Measurements from ENCODE around the gene DIAPH2.

The DIAPH2 gene

DNA sequence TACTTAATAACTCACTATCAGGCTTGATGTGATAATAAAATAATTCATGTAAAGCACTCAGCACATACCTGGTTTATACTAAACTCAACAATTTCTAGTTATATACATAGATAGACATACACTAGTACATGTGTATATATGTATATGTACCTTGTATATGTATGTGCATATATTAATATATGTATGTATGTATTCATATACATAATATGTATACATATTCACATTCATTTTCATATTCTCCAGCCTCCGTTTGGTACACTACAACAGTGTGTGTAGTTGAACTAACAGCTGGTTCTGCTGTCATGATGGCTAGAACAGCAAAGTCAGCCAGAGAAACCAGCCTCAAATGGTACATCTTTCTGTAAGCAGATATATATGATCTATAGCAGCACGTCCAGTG, 869.2 kb downstream of the DIAPH2 start:
- Histone ChIP-seq H3K27ac (ENCODE audit: low read length) (no peak overlapping the region), H3K4me1 (ENCODE audit: low read length) (no peaks in the 10 kb centered on the region), H3K79me2 (ENCODE audit: low read length) (no peaks in the 10 kb centered on the region), H3K9me3 (replicated peaks; ENCODE audit: insufficient read depth, low read length) (no peaks in the 10 kb centered on the region), H3K4me3 (ENCODE audit: low read length) (no peak overlapping the region), H3K36me3 (replicated peaks; ENCODE audit: insufficient read depth, low read length) (no peaks in the 10 kb centered on the region), H3F3A (ENCODE audit: insufficient read depth, low read length) (no peaks in the 10 kb centered on the region), H3K4me2 (ENCODE audit: low read depth, low read length) (no peak overlapping the region), H4K20me1 (ENCODE audit: insufficient read depth, low read length) (no peaks in the 10 kb centered on the region), H3K27me3 (replicated peaks; ENCODE audit: insufficient read depth, low read length) (no peaks in the 10 kb centered on the region), H3K9ac (ENCODE audit: low read length) (no peak overlapping the region), H3K9me2 (replicated peaks; ENCODE audit: insufficient read depth, low read length) (no peaks in the 10 kb centered on the region), H2AFZ (ENCODE audit: low read length) (no peak overlapping the region)
- DNase-seq, result no peak
- no peak for TF ChIP-seq EZH2phosphoT487 (IDR thresholded peaks at IDR 0.05; ENCODE audit: low read length)

DNA sequence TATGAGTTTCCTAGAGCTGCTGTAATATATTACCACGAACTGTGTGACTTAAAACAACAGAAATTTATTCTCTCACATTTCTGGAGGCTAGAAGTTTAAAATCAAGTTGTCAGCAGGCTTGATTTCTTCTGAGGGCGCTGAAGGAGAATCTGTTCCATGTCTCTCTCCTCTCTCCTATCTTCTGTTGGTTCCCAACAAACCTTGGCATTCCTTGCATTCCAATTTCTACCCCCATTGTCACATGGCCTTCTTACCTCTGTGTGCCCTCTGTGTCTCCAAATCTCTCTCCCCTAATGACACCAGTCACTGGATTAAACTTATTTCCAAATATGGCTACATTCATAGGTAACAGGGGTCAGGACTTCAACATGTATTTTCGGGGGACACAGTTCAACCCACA, 871.7 kb downstream of the DIAPH2 start:
- H3K36me3 ChIP-seq (replicated peaks; ENCODE audit: insufficient read depth, low read length), result no peaks in the 10 kb centered on the region
- no peak overlapping the region for H3K4me3 ChIP-seq (ENCODE audit: low read length)
- H3K79me2 ChIP-seq (ENCODE audit: low read length), result no peaks in the 10 kb centered on the region
- no peaks in the 10 kb centered on the region for H3F3A ChIP-seq (ENCODE audit: insufficient read depth, low read length)
- no peak overlapping the region for H3K4me2 ChIP-seq (ENCODE audit: low read depth, low read length)
- no peak for DNase-seq
- no peak overlapping the region for H2AFZ ChIP-seq (ENCODE audit: low read length)
- H3K4me1 ChIP-seq (ENCODE audit: low read length), result no peaks in the 10 kb centered on the region
- no peak overlapping the region for H3K9ac ChIP-seq (ENCODE audit: low read length)
- no peaks in the 10 kb centered on the region for H4K20me1 ChIP-seq (ENCODE audit: insufficient read depth, low read length)
- TF ChIP-seq EZH2phosphoT487 (IDR thresholded peaks at IDR 0.05; ENCODE audit: low read length) (no peak), EZH2 (optimal IDR thresholded peaks at IDR 0.05; ENCODE audit: low read depth, low read length) (no peak)
- TF ChIP-seq, protein P1, sequence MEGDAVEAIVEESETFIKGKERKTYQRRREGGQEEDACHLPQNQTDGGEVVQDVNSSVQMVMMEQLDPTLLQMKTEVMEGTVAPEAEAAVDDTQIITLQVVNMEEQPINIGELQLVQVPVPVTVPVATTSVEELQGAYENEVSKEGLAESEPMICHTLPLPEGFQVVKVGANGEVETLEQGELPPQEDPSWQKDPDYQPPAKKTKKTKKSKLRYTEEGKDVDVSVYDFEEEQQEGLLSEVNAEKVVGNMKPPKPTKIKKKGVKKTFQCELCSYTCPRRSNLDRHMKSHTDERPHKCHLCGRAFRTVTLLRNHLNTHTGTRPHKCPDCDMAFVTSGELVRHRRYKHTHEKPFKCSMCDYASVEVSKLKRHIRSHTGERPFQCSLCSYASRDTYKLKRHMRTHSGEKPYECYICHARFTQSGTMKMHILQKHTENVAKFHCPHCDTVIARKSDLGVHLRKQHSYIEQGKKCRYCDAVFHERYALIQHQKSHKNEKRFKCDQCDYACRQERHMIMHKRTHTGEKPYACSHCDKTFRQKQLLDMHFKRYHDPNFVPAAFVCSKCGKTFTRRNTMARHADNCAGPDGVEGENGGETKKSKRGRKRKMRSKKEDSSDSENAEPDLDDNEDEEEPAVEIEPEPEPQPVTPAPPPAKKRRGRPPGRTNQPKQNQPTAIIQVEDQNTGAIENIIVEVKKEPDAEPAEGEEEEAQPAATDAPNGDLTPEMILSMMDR (IDR thresholded peaks at IDR 0.05; ENCODE audit: low read length), result no peak
- no peaks in the 10 kb centered on the region for H3K27me3 ChIP-seq (replicated peaks; ENCODE audit: insufficient read depth, low read length)
- no peaks in the 10 kb centered on the region for H3K9me3 ChIP-seq (replicated peaks; ENCODE audit: insufficient read depth, low read length)
- no peak overlapping the region for H3K27ac ChIP-seq (ENCODE audit: low read length)
- no peaks in the 10 kb centered on the region for H3K9me2 ChIP-seq (replicated peaks; ENCODE audit: insufficient read depth, low read length)

DNA sequence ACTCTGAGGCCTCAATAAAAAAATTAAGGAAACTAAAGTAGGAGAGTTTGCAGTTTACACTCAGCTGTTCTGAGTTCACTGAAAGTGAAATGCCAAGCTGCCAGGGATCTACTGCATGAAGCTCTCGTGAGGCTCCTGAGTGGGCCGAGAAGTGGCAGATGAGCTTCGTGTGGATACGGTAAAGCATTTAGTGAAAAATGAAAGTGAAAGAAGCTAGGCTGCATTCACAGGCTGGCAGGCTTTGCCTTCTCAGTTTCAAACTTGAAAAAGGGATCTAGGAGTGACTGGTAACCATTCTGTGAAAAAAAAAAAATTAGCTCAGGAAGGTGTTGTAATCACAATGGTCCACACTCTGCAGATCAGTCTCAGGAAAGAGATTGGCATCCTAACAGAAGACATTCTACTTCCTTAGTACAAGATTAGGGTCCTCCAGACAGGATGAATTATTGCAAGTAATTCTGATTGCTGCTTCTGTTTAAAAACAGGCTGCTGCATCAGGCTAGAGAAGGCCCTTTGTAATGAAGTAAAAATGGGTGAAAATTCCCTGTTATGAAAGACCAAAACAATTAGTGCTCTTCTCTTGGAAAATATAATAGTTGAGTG, 879.0 kb downstream of the DIAPH2 start:
- TF ChIP-seq, protein P1 (IDR thresholded peaks at IDR 0.05; ENCODE audit: low read length), result no peak
- TF ChIP-seq EZH2 (optimal IDR thresholded peaks at IDR 0.05; ENCODE audit: low read depth, low read length) (no peak), EZH2phosphoT487 (IDR thresholded peaks at IDR 0.05; ENCODE audit: low read length) (no peak)
- Histone ChIP-seq H2AFZ (ENCODE audit: low read length) (peak overlapping the region; percentile 27), H3K4me2 (ENCODE audit: low read depth, low read length) (peak overlapping the region; percentile 66), H3K4me1 (ENCODE audit: low read length) (peaks cover 8% of the 10 kb centered on the region), H3K4me3 (ENCODE audit: low read length) (peak overlapping the region; percentile 35), H3K27ac (ENCODE audit: low read length) (peak overlapping the region; percentile 26; the same call in 1 of the 2 replicates), H3K79me2 (ENCODE audit: low read length) (no peaks in the 10 kb centered on the region), H3K36me3 (replicated peaks; ENCODE audit: insufficient read depth, low read length) (no peaks in the 10 kb centered on the region), H4K20me1 (ENCODE audit: insufficient read depth, low read length) (no peaks in the 10 kb centered on the region), H3K27me3 (replicated peaks; ENCODE audit: insufficient read depth, low read length) (no peaks in the 10 kb centered on the region), H3K9me2 (replicated peaks; ENCODE audit: insufficient read depth, low read length) (no peaks in the 10 kb centered on the region), H3K9ac (ENCODE audit: low read length) (no peak overlapping the region), H3F3A (ENCODE audit: insufficient read depth, low read length) (peaks cover 12% of the 10 kb centered on the region; the same call in 1 of the 2 replicates), H3K9me3 (replicated peaks; ENCODE audit: insufficient read depth, low read length) (no peaks in the 10 kb centered on the region)
- DNase-seq, result peak; percentile 92

DNA sequence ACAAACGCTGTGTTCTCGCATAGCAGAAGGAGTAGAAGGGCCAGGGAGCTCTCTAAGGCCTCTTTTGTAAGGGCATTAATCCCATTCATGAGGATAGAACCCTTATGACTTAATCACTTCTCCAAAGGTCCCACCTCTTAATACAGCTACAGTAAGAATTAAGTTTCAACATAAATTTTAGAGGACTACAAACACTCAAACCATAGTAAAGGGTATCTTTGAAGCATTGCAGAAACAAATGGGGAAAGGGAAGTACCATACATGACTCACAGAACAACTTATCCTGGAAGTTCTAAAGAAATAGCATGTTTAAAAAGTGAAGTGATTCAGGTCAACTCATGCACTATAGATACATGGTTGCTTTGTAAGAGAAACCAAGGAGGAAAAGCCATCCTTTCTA, 879.9 kb downstream of the DIAPH2 start:
- Histone ChIP-seq H3K4me1 (ENCODE audit: low read length) (peaks cover 8% of the 10 kb centered on the region), H3K9me3 (replicated peaks; ENCODE audit: insufficient read depth, low read length) (no peaks in the 10 kb centered on the region), H3K27me3 (replicated peaks; ENCODE audit: insufficient read depth, low read length) (no peaks in the 10 kb centered on the region), H3K79me2 (ENCODE audit: low read length) (no peaks in the 10 kb centered on the region), H3K9me2 (replicated peaks; ENCODE audit: insufficient read depth, low read length) (no peaks in the 10 kb centered on the region), H3K4me2 (ENCODE audit: low read depth, low read length) (0 out of 2 replicates have a peak overlapping the region, but pooled peaks have one; percentile 66), H2AFZ (ENCODE audit: low read length) (no peak overlapping the region), H3K27ac (ENCODE audit: low read length) (no peak overlapping the region), H4K20me1 (ENCODE audit: insufficient read depth, low read length) (no peaks in the 10 kb centered on the region), H3K9ac (ENCODE audit: low read length) (no peak overlapping the region), H3K36me3 (replicated peaks; ENCODE audit: insufficient read depth, low read length) (no peaks in the 10 kb centered on the region), H3F3A (ENCODE audit: insufficient read depth, low read length) (peaks cover 12% of the 10 kb centered on the region; the same call in 1 of the 2 replicates), H3K4me3 (ENCODE audit: low read length) (no peak overlapping the region)
- DNase-seq, result no peak
- TF ChIP-seq, protein P1 (IDR thresholded peaks at IDR 0.05; ENCODE audit: low read length), result no peak
- no peak for TF ChIP-seq EZH2 (optimal IDR thresholded peaks at IDR 0.05; ENCODE audit: low read depth, low read length)
- no peak for TF ChIP-seq EZH2phosphoT487 (IDR thresholded peaks at IDR 0.05; ENCODE audit: low read length)
